HepG2 (cell line): ENCODE data around the gene MCOLN1. TPM values are rescaled to one million over a fixed set of nuclear protein-coding genes. Genes with fewer than 3 reads are reported as not detected.
A peak's percentile ranks its signal among the peaks of the same experiment; 100 is the strongest.

ENCODE experiments used
- ATAC-seq: fragments of 200-7000 bp; cut with Tn5 transposase; 3 replicates; pipeline ENCODE4 v1.9.1; 2020; ENCODE audit warnings: mild to moderate bottlenecking, moderate library complexity
- BruUV-seq: library from RNA; stranded (reverse); fragments of 400-500 nt; replicated peaks from 2 replicates; lab custom pipeline; 2021; lab: Mats Ljungman, UMichigan
- CTCF ChIA-PET: fragments of 300-600 bp; formaldehyde crosslinking; extraction: SDS; loops from one replicate; lab custom pipeline; 2021; ENCODE audit warnings: low total read pairs, inconsistent platforms, low intra/inter-chr PET ratio; lab: Yijun Ruan, JAX
- POLR2A ChIA-PET: fragments of 350-600 bp; sonication (Branson Sonifier 250); formaldehyde crosslinking; loops from one replicate; lab custom pipeline; 2020; ENCODE audit warnings: antibody characterized with exemption, inconsistent platforms; lab: Yijun Ruan, JAX
- DNase-seq: peaks from one replicate; pipeline ENCODE4 v3.0.0-alpha.2; 2015; ENCODE audit warnings: low spot score
- FAIRE-seq: peaks from 3 replicates; lab custom pipeline; 2011; peaks lifted over from hg19 to GRCh38; lab: Jason Lieb, UNC
- H2AFZ ChIP-seq: one replicate; pipeline ENCODE4 v1.6.1; 2011; ENCODE audit warnings: low read length, inconsistent platforms
- H3K27ac ChIP-seq: fragments of 300-600 bp; 3 replicates; pipeline ENCODE4 v1.8.0; 2011; ENCODE audit warnings: mixed run types, mild to moderate bottlenecking, mixed read lengths, low read length, inconsistent platforms; ENCODE audit not compliant: insufficient read depth; ENCODE audit errors: extremely low read length
- H3K27me3 ChIP-seq, 2 experiments: fragments of 200-600 bp in 1 of 2; 2 replicates in 1 of 2; 3 replicates in 1 of 2; pipeline versions ENCODE4 v1.6.0 to v1.8.0; 2011; ENCODE audit warnings: low read length in 2 of 2, mild to moderate bottlenecking in 2 of 2, moderate library complexity in 2 of 2, inconsistent platforms in 1 of 2; ENCODE audit not compliant: insufficient read depth in 2 of 2, control insufficient read depth in 1 of 2
- H3K36me3 ChIP-seq, 2 experiments: fragments of 200-600 bp in 1 of 2; replicated peaks in 1 of 2; 2 replicates in 1 of 2; 3 replicates in 1 of 2; pipeline versions ENCODE4 v1.5.1 to v1.8.0; 2011; ENCODE audit warnings: low read length in 2 of 2, inconsistent platforms in 1 of 2; ENCODE audit not compliant: insufficient read depth in 2 of 2, control insufficient read depth in 1 of 2
- H3K4me1 ChIP-seq: 2 replicates; pipeline ENCODE4 v1.5.1; 2012; ENCODE audit warnings: low read length, inconsistent platforms; ENCODE audit not compliant: insufficient read depth
- H3K4me2 ChIP-seq: 2 replicates; pipeline ENCODE4 v1.6.0; 2011; ENCODE audit warnings: low read depth, low read length, inconsistent platforms
- H3K4me3 ChIP-seq, 3 experiments: fragments of 200-600 bp in 1 of 3; sonication (generic), shearing (Covaris generic) in 1 of 3; replicated peaks in 1 of 3; 2 replicates each; pipeline ENCODE4 v1.5.1; 2011 to 2016; ENCODE audit warnings: low read length in 3 of 3, inconsistent platforms in 2 of 3, low read depth in 2 of 3, mild to moderate bottlenecking in 2 of 3, control low read depth in 1 of 3, mixed read lengths in 1 of 3; ENCODE audit not compliant: insufficient read depth in 1 of 3
- H3K79me2 ChIP-seq: one replicate; pipeline ENCODE4 v1.6.1; 2011; ENCODE audit warnings: low read length, inconsistent platforms; ENCODE audit not compliant: insufficient read depth
- H3K9ac ChIP-seq: 2 replicates; pipeline ENCODE4 v1.6.0; 2011; ENCODE audit warnings: mild to moderate bottlenecking, low read depth, low read length, inconsistent platforms; ENCODE audit not compliant: insufficient read depth
- H3K9me3 ChIP-seq: 2 replicates; pipeline ENCODE4 v1.5.1; 2012; ENCODE audit warnings: mild to moderate bottlenecking, low read length
- H4K20me1 ChIP-seq: 2 replicates; pipeline ENCODE4 v1.6.0; 2011; ENCODE audit warnings: inconsistent platforms, mild to moderate bottlenecking, low read length, moderate library complexity; ENCODE audit not compliant: insufficient read depth
- AGO2 ChIP-seq: fragments of 200-400 bp; formaldehyde crosslinking; optimal IDR thresholded peaks from 2 replicates; pipeline ENCODE3; 2017; ENCODE audit warnings: mild to moderate bottlenecking, low read depth, low read length, moderate library complexity
- BRD4 ChIP-seq: sonication (generic); formaldehyde crosslinking; IDR thresholded peaks from 2 replicates; pipeline ENCODE4 v1.4.0; 2020; ENCODE audit warnings: missing genetic modification reagents
- KDM2A ChIP-seq: sonication (generic); formaldehyde crosslinking; IDR thresholded peaks from 2 replicates; pipeline ENCODE4 v1.4.0; 2020; ENCODE audit warnings: low read depth, missing genetic modification reagents, borderline replicate concordance
- MLX ChIP-seq: IDR thresholded peaks from 2 replicates; pipeline ENCODE4 v1.6.1; 2016
- ZNF121 ChIP-seq: sonication (generic); formaldehyde crosslinking; IDR thresholded peaks from 2 replicates; pipeline ENCODE4 v1.5.0; 2020; ENCODE audit warnings: mild to moderate bottlenecking, missing genetic modification reagents
- ZNF703 ChIP-seq: sonication (generic); formaldehyde crosslinking; IDR thresholded peaks from 2 replicates; pipeline ENCODE4 v1.5.1; 2020; ENCODE audit warnings: missing genetic modification reagents, mild to moderate bottlenecking, moderate library complexity, borderline replicate concordance
- WGBS: methylation state at CpG from one replicate; pipeline ENCODE4 v1.1.6; 2017; ENCODE audit warnings: low lambda C conversion rate; 5-methylcytosine and 5-hydroxymethylcytosine counted together
- in situ Hi-C: cut with HindIII; loops from 2 replicates; pipeline ENCODE4 v1.10.0; 2017; ENCODE audit warnings: low pct_unique_long_range_greater_than_20kb; ENCODE audit not compliant: extremely low pct_ligation_motif_present
- intact Hi-C: fragments of 100-400 bp; cut with micrococcal nuclease; formaldehyde crosslinking; loops from one replicate; pipeline ENCODE4 v1.10.0; 2022; ENCODE audit not compliant: unreplicated experiment
- polyA plus RNA-seq, 8 experiments: library from polyadenylated mRNA; depleted of rRNA in 3 of 8; stranded (reverse) in 7 of 8; unstranded in 1 of 8; fragments of >200 nt; fragmentation: Illumina TruSeq in 4 of 8; extraction: Trizol in 4 of 8; gene quantifications; 2 replicates each; pipeline versions ENCODE4 v1.2.1 to v1.2.3, GENCODE V29; 2011 to 2016; ENCODE audit warnings: low read depth in 4 of 8, missing spikeins in 1 of 8, mixed read lengths in 1 of 8; ENCODE audit not compliant: insufficient read depth in 1 of 8
- total RNA-seq, 5 experiments: library from RNA; depleted of rRNA; stranded (reverse); fragments of >200 nt; fragmentation: Illumina TruSeq; extraction: Trizol; gene quantifications; 2 replicates each; pipeline ENCODE4 v1.2.3, GENCODE V29; 2016; ENCODE audit warnings: low read depth in 1 of 5

MCOLN1 gene
- total and polyA plus RNA-seq, 2 of the 13 experiments (the other 11 are each of a cell fraction or from before 2014, with no cell fraction given), result 3.4 to 15.7 TPM

GRCh38 chr19:7477758-7478157 is 44.7 kb upstream of the MCOLN1 start:
- TF ChIP-seq ZNF121 (CRISPR knock-in tag), result peak; percentile 84
- no peak for TF ChIP-seq ZNF703
- 75% methylated on average over 7 of the region's 10 CpGs for WGBS
- Histone ChIP-seq H3K79me2 (no peaks in the 10 kb centered on the region), H2AFZ (no peak overlapping the region), H3K9ac (no peak overlapping the region), H3K27me3 (no peaks in the 10 kb centered on the region), H3K9me3 (no peaks in the 10 kb centered on the region), H3K4me2 (no peak overlapping the region), H3K4me1 (peaks cover 16% of the 10 kb centered on the region), H3K27ac (no peak overlapping the region), H4K20me1 (no peaks in the 10 kb centered on the region), H3K4me3 (no peak overlapping the region), H3K36me3 (no peaks in the 10 kb centered on the region)
- CTCF ChIA-PET, result no interaction called here
- no peak for DNase-seq
- ATAC-seq, result no peak
- no peak for FAIRE-seq
- BruUV-seq, result no TSS peak
- in situ Hi-C loops, result no loop called here
- intact Hi-C loops, result no loop called here
- POLR2A ChIA-PET, result no interaction called here

DNA sequence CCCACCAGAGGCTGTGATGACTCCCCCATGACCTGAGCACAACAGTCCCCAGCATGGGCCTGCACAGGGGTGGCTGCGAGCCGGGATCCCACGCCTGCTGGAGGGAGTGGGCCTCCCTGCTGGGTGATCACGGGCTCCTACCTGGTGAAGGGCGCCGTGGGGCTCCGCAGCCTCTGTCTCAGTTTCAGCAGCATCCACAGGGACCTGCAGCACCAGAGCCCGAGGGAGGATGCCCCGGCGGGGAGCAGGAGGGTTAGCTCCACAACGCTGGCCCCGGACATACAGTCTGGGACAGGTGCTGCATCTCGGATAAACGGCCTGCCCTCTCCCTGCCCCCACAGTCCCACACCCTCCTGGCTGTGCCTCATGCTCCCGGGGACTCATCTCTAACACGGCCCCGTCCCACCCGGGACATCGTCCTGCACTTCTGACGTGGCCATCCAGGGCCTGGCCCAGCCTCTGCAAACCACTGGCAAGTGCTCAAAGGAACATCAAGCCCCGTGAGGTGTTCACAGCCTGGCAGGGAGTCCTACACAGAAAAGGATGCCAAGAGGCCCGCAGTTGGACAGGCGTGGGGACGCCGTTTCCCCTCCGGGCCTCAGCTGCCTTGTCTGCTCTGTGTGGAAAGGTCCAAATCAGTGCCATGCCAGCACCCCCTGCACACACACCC is 44.1 kb upstream of the MCOLN1 start:
- Histone ChIP-seq H3K9me3 (no peaks in the 10 kb centered on the region), H3K27me3 (no peaks in the 10 kb centered on the region), H3K9ac (no peak overlapping the region), H3K4me1 (peaks cover 19% of the 10 kb centered on the region), H3K27ac (no peak overlapping the region), H3K36me3 (no peaks in the 10 kb centered on the region), H3K79me2 (no peaks in the 10 kb centered on the region), H4K20me1 (no peaks in the 10 kb centered on the region), H3K4me2 (no peak overlapping the region), H2AFZ (no peak overlapping the region), H3K4me3 (no peak overlapping the region)
- DNase-seq, result no peak
- in situ Hi-C loops, result no loop called here
- no TSS peak for BruUV-seq
- ChIA-PET CTCF (no interaction called here), POLR2A (no interaction called here)
- ATAC-seq, result peak; percentile 11
- FAIRE-seq, result no peak
- intact Hi-C loops, result no loop called here
- TF ChIP-seq BRD4 (CRISPR knock-in tag) (no peak), AGO2 (peak; percentile 26), KDM2A (CRISPR knock-in tag) (0 out of 2 replicates have a peak, but pooled peaks have one; percentile 16), MLX (CRISPR knock-in tag) (no peak)
- WGBS, result 52% methylated on average over 7 of the region's 26 CpGs
